Mesothelial cell of epicardium (in vitro differentiated cells): ENCODE data around the gene ZSCAN10. TPM values are rescaled to one million over a fixed set of nuclear protein-coding genes. Genes with fewer than 3 reads are reported as not detected.

Experiments used
- DNase-seq, 2 experiments: peaks; one replicate each; pipeline ENCODE4 v3.0.0; 2021; ENCODE audit warnings: low spot score in 2 of 2; ENCODE audit not compliant: unreplicated experiment in 2 of 2
- H3K27ac Mint-ChIP-seq: 2 replicates; pipeline ENCODE4 v1.8.0; 2021; ENCODE audit warnings: mixed read lengths
- H3K27me3 Mint-ChIP-seq: 2 replicates; pipeline ENCODE4 v1.8.0; 2021; ENCODE audit warnings: low read depth, mixed read lengths
- H3K36me3 Mint-ChIP-seq: 2 replicates; pipeline ENCODE4 v1.8.0; 2021; ENCODE audit warnings: mixed read lengths
- H3K4me1 Mint-ChIP-seq: 2 replicates; pipeline ENCODE4 v1.8.0; 2021; ENCODE audit warnings: mixed read lengths
- H3K4me3 Mint-ChIP-seq: 2 replicates; pipeline ENCODE4 v1.8.0; 2021; ENCODE audit warnings: mild to moderate bottlenecking, moderate library complexity, mixed read lengths
- H3K9me3 Mint-ChIP-seq: 2 replicates; pipeline ENCODE4 v1.8.0; 2021; ENCODE audit warnings: mixed read lengths
- CTCF ChIP-seq: fragments of 200-600 bp; sonication (generic); IDR thresholded peaks from one replicate; pipeline ENCODE4 v1.5.0; 2021; ENCODE audit warnings: antibody characterized with exemption; ENCODE audit not compliant: unreplicated experiment
- total RNA-seq: library from RNA; stranded (reverse); gene quantifications from 3 replicates; pipeline ENCODE4 v1.2.1, GENCODE V29; 2021

Gene ZSCAN10
- total RNA-seq, 1 donor from 2014 or later = 0.42 TPM

DNA sequence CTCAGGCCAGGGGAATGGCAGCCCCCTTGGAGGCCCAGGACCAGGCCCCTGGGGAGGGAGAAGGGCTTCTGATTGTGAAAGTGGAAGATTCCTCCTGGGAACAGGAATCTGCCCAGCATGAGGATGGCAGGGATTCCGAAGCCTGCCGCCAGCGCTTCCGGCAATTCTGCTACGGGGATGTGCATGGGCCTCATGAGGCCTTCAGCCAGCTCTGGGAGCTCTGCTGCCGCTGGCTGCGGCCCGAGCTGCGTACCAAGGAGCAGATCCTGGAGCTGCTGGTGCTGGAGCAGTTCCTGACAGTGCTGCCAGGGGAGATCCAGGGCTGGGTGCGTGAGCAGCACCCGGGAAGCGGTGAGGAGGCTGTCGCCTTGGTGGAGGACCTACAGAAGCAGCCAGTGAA is 38.2 kb upstream of the ZSCAN10 start:
- peaks cover 9% of the 10 kb centered on the region for H3K36me3 Mint-ChIP-seq
- H3K4me1 Mint-ChIP-seq = peaks cover 19% of the 10 kb centered on the region
- H3K27ac Mint-ChIP-seq = no peak overlapping the region
- no peak overlapping the region for H3K4me3 Mint-ChIP-seq
- H3K9me3 Mint-ChIP-seq = no peaks in the 10 kb centered on the region
- H3K27me3 Mint-ChIP-seq = no peaks in the 10 kb centered on the region
- DNase-seq = no peak
- no peak for TF ChIP-seq CTCF

DNA sequence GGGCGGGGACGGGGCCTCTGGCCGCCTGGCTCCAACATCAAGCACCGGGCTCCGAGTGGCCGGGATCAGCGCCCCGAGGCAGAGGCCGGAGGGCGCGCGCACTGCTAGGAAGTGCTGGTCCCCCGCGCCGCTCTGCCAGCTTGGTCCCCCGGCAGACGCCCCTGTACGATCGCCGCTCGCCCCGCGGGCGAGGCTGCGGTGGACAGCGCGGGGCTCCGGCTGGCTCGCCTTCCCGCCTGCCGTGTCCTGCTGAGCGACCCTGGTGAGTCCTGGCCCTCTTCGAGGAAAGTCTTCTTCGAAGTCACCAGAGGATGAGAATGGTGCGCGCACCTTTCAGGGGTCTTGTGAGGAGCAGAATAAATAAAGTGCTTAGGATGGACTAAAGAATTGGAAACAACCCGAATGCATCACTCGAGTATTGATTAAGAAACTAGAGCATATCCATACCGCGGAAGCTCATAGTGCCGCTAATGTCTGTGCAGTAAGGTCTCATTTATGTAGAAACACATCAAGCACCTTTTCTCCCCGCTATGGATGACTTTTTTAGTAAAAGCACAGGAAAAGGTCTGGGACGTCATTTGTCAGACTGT is 36.1 kb upstream of the ZSCAN10 start:
- Mint-ChIP-seq H3K36me3 (peaks cover 8% of the 10 kb centered on the region), H3K4me3 (peak overlapping the region; percentile 100), H3K9me3 (no peaks in the 10 kb centered on the region), H3K4me1 (peaks cover 22% of the 10 kb centered on the region), H3K27me3 (no peaks in the 10 kb centered on the region), H3K27ac (peak overlapping the region; percentile 96)
- no peak for TF ChIP-seq CTCF
- DNase-seq = peak in 1 of 2 experiments; percentile 73

DNA sequence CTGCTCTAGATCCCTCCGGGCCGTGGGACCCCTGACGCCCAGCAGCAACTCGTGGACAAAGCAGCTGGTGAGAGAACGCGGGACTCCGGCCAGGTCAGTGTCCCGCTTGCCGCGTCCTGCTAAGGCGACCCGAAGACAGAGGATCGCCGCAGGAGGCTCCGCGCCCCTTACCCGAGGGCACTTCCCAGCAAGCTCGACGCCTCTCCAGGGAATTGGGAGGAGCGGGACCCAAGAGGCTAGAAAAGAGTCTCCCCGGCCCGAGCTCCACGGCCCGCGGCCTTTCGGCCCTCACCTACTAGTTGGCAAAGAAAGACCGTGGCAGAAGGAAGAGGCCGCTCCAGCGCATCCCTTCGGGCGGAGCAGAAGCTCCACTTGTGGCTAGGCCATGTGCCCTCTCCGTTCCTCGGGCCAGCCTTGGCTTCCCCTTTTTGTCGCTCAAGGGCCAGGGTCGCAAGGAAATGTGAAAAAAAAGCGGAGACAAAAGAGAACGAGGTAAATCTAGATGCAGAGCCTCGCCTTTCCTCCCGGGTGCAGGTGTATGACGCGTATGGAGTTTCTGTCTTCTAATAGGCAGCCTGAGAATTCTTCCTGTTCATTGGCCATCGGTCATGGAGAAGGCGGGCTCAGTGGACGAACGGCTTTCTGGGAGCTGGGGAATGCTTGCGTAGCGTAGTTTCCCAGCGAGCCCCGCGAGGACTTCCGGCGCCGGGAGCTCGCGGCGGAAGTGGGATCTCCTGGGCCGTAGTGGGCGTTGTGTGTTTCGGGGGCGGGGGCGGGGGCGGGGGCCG is 35.4 kb upstream of the ZSCAN10 start, which contains the start of gene ZNF213:
Gene ZNF213, plus strand, starts transcription at position 692 of the 788 bp plus-strand sequence. CDS start 2,252 bp downstream, outside the sequence.
- Mint-ChIP-seq H3K27ac (peak within 1 kb of the TSS; percentile 99), H3K4me1 (peaks cover 25% of the 10 kb centered on the region), H3K36me3 (peaks cover 12% of the 10 kb centered on the region), H3K4me3 (peak within 1 kb of the TSS; percentile 100), H3K27me3 (no peaks in the 10 kb centered on the region), H3K9me3 (no peaks in the 10 kb centered on the region)
- TF ChIP-seq CTCF = no peak
- peak; percentile 81 to 88 for DNase-seq

DNA sequence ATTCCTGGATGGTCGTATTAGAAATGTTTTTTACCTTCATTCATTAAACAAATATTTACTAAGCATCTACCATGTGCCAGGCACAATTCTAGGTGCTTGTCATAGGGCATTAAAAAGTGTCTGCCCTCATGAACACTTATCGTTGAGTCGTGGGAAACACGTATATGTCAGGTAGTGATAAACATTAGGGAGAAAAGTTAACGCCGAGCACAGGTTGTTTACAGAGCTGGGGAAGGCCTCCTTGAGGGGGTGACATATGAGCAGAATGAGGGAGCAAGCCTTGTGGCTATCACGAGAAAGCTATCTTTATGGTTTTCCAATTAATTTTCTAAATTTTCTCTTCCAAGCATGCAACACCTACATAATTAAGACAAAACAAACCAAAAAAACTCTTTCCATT is 34.8 kb upstream of the ZSCAN10 start:
- no peak for TF ChIP-seq CTCF
- Mint-ChIP-seq H3K27me3 (no peaks in the 10 kb centered on the region), H3K36me3 (peaks cover 9% of the 10 kb centered on the region), H3K4me1 (peaks cover 30% of the 10 kb centered on the region), H3K4me3 (peak overlapping the region; percentile 100), H3K9me3 (no peaks in the 10 kb centered on the region), H3K27ac (peak overlapping the region; percentile 99)
- no peak for DNase-seq

DNA sequence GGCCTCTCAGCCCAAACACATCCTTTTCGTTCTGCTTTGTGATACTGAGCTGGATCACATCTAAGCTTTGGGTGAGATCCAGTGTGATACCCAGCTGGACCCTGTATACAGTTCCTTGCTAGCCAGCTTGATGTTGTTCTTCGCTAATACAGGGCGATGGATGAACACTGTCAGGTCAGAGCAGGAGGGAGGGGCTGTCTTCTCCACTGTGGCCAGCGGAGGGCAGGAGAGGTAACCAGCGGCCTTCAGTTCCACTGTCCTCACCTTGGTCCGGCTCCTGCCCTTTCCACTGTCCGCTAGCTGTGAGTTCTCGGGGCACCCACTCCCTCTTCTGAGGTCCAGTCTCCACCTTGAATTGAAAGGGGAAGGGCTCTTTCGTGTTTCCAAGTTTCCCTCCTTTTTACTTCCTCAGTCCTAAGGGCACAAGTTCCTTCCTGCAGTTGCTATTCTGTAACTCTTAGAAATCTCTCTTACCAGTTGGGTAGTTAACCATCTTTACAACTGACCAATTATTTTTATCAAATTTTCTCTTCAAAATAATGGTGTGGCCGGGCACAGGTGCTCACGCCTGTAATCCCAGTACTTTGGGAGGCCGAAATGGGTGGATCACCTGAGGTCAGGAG is 32.8 kb upstream of the ZSCAN10 start:
- H3K9me3 Mint-ChIP-seq = no peaks in the 10 kb centered on the region
- H3K4me1 Mint-ChIP-seq = peaks cover 30% of the 10 kb centered on the region
- H3K36me3 Mint-ChIP-seq = peaks cover 9% of the 10 kb centered on the region
- no peak for DNase-seq
- H3K4me3 Mint-ChIP-seq = peak overlapping the region; percentile 26
- H3K27me3 Mint-ChIP-seq = no peaks in the 10 kb centered on the region
- H3K27ac Mint-ChIP-seq = peak overlapping the region; percentile 64
- TF ChIP-seq CTCF = peak; percentile 42
